ENCODE results near the gene STAT4. TPM values are rescaled to one million over a fixed set of nuclear protein-coding genes. Genes with fewer than 3 reads are reported as not detected.

Gene STAT4
- total RNA-seq, 1 experiment from 2014 or later, result 0.33 TPM

- WGBS (ENCODE audit: extremely low coverage, insufficient read length, low lambda C conversion rate), result no CpG with 5 or more reads among the region's 4 CpGs
- H3K9me3 ChIP-seq (ENCODE audit: control insufficient read depth, low read depth, low read length), result no peaks in the 10 kb centered on the region
- H4K91ac ChIP-seq (ENCODE audit: insufficient read length, low read depth, low read length), result no peak overlapping the region
- no peaks in the 10 kb centered on the region for H3K79me1 ChIP-seq (ENCODE audit: insufficient read depth, low read depth, low read length, poor library complexity, severe bottlenecking)
- Mint-ChIP-seq H3K27ac (no peak overlapping the region), H3K4me3 (no peak overlapping the region), H3K27me3 (ENCODE audit: low read depth) (no peaks in the 10 kb centered on the region; the same call in 1 of the 2 replicates), H3K4me1 (peaks cover 11% of the 10 kb centered on the region in 2 experiments), H3K36me3 (ENCODE audit: insufficient read depth in 1 of 3, low read depth in 3 of 3) (no peaks in the 10 kb centered on the region), H3K9me3 (no peaks in the 10 kb centered on the region)
- no peaks in the 10 kb centered on the region for H4K20me1 ChIP-seq (ENCODE audit: control insufficient read depth, insufficient read depth, insufficient read length)
- no peak overlapping the region for H3K27ac ChIP-seq (ENCODE audit: insufficient read length, low read depth, low read length)
- TF ChIP-seq CTCF (conservative IDR thresholded peaks at IDR 0.05), result no peak
- no peak for DNase-seq
- H3K9ac ChIP-seq (ENCODE audit: extremely low read depth, insufficient read length, low read length), result no peak overlapping the region
- H2AFZ ChIP-seq (ENCODE audit: low read length), result no peak overlapping the region
- no peak overlapping the region for H3K14ac ChIP-seq (ENCODE audit: insufficient read depth, low read length)
- no peak overlapping the region for H3K18ac ChIP-seq (ENCODE audit: insufficient read length, low read depth, low read length)
- H3T11ph ChIP-seq (ENCODE audit: low read length), result no peak overlapping the region
- no peak overlapping the region for H3K4ac ChIP-seq (ENCODE audit: low read depth, low read length)
- H2BK20ac ChIP-seq (ENCODE audit: low read depth, low read length, poor library complexity, severe bottlenecking), result no peak overlapping the region
- no peaks in the 10 kb centered on the region; the same call in 1 of the 2 replicates for H3K4me1 ChIP-seq (ENCODE audit: insufficient read depth, low read length)
- no peak overlapping the region for H2AK5ac ChIP-seq (ENCODE audit: insufficient read length, low read length)
- no peak overlapping the region for H2BK5ac ChIP-seq (ENCODE audit: insufficient read length, low read length)
- no peak overlapping the region for H2BK12ac ChIP-seq (ENCODE audit: insufficient read length, low read depth, low read length)
- H3K27me3 ChIP-seq (ENCODE audit: insufficient read depth, low read length), result no peaks in the 10 kb centered on the region
- no peak overlapping the region for H4K8ac ChIP-seq (replicated peaks; ENCODE audit: insufficient read length, low read depth, low read length)
- no peaks in the 10 kb centered on the region for H3K23me2 ChIP-seq (ENCODE audit: insufficient read length, low read depth, low read length, poor library complexity, severe bottlenecking)
- H2BK120ac ChIP-seq (ENCODE audit: low read depth, low read length, poor library complexity, severe bottlenecking), result peak overlapping the region; percentile 9
- no peak overlapping the region for H4K5ac ChIP-seq (ENCODE audit: insufficient read length, low read depth, low read length)
- no peak overlapping the region for H3K4me2 ChIP-seq (ENCODE audit: insufficient read depth, insufficient read length, low read length)
- H3K79me2 ChIP-seq (ENCODE audit: insufficient read depth, low read length), result no peaks in the 10 kb centered on the region
- no peak overlapping the region for H3K56ac ChIP-seq (ENCODE audit: insufficient read length, low read depth, low read length)
- no peak overlapping the region for H3K23ac ChIP-seq (ENCODE audit: insufficient read length, low read depth, low read length)
- no peak overlapping the region for H2BK15ac ChIP-seq (ENCODE audit: low read depth, low read length)
Measured at GRCh38 chr2:191037351-191037750, 113.4 kb downstream of the STAT4 start.
